H1 (cell line): ENCODE measurements around the gene SCYL1. TPM values are rescaled to one million over a fixed set of nuclear protein-coding genes. Genes with fewer than 3 reads are reported as not detected.

Source experiments
- CTCF ChIA-PET: fragments of 300-600 bp; sonication (Branson Sonifier 250); formaldehyde crosslinking; loops from one replicate; lab custom pipeline; 2021; ENCODE audit not compliant: partially characterized antibody; lab: Charles Lee
- POLR2A ChIA-PET: fragments of 300-600 bp; sonication (Branson Sonifier 250); formaldehyde crosslinking; loops from one replicate; lab custom pipeline; 2021; ENCODE audit warnings: inconsistent platforms; ENCODE audit not compliant: partially characterized antibody; lab: Charles Lee
- DNase-seq, 2 experiments: peaks; one replicate each; pipeline versions ENCODE4 v3.0.0 to v3.0.0-alpha.2; 2010 to 2022; ENCODE audit warnings: low spot score in 2 of 2, low read depth in 1 of 2, mixed read lengths in 1 of 2
- FAIRE-seq: peaks from 2 replicates; lab custom pipeline; 2011; peaks lifted over from hg19 to GRCh38; lab: Jason Lieb, UNC
- H2AFZ ChIP-seq: 2 replicates; pipeline ENCODE4 v1.8.1; 2012; ENCODE audit warnings: low read length, inconsistent platforms
- H2AK5ac ChIP-seq: 2 replicates; pipeline ENCODE4 v1.6.1; 2013; ENCODE audit warnings: low read depth, low read length
- H2BK120ac ChIP-seq: replicated peaks from 2 replicates; pipeline ENCODE3; 2013; ENCODE audit warnings: low read depth, low read length, inconsistent platforms
- H2BK12ac ChIP-seq: 2 replicates; pipeline ENCODE4 v1.6.1; 2013; ENCODE audit warnings: low read depth, low read length
- H2BK15ac ChIP-seq: 2 replicates; pipeline ENCODE4 v1.6.1; 2013; ENCODE audit warnings: low read length
- H2BK20ac ChIP-seq: 2 replicates; pipeline ENCODE4 v1.6.1; 2013; ENCODE audit warnings: low read length
- H2BK5ac ChIP-seq: 2 replicates; pipeline ENCODE4 v1.6.1; 2013; ENCODE audit warnings: low read depth, low read length
- H3K14ac ChIP-seq: 2 replicates; pipeline ENCODE4 v1.6.1; 2013; ENCODE audit warnings: inconsistent platforms; ENCODE audit not compliant: insufficient read length
- H3K18ac ChIP-seq: 2 replicates; pipeline ENCODE4 v1.6.1; 2013; ENCODE audit warnings: low read length; ENCODE audit errors: extremely low read depth
- H3K23ac ChIP-seq: 2 replicates; pipeline ENCODE4 v1.6.1; 2013; ENCODE audit warnings: inconsistent platforms; ENCODE audit not compliant: insufficient read length
- H3K23me2 ChIP-seq: 2 replicates; pipeline ENCODE4 v1.6.1; 2013; ENCODE audit warnings: low read depth, low read length
- H3K27ac ChIP-seq: 2 replicates; pipeline ENCODE4 v1.6.1; 2011; ENCODE audit warnings: low read depth, low read length, inconsistent platforms
- H3K27me3 ChIP-seq, 4 experiments: replicated peaks in 1 of 4; 1 replicate in 1 of 4; 2 replicates in 3 of 4; pipeline versions ENCODE4 v1.6.1 to v1.8.1; 2011 to 2013; ENCODE audit warnings: low read length in 3 of 4, mild to moderate bottlenecking in 3 of 4, inconsistent platforms in 2 of 4, mixed read lengths in 2 of 4, moderate library complexity in 1 of 4; ENCODE audit not compliant: control insufficient read depth in 3 of 4, insufficient read depth in 3 of 4; ENCODE audit errors: extremely low read depth in 1 of 4
- H3K36me3 ChIP-seq, 4 experiments: 2 replicates each; pipeline versions ENCODE4 v1.6.1 to v1.8.1; 2011 to 2013; ENCODE audit warnings: mild to moderate bottlenecking in 4 of 4, low read length in 3 of 4, moderate library complexity in 2 of 4, control low read depth in 1 of 4, inconsistent platforms in 1 of 4; ENCODE audit not compliant: insufficient read depth in 4 of 4, control insufficient read depth in 2 of 4
- H3K4ac ChIP-seq: replicated peaks from 2 replicates; pipeline ENCODE3; 2013; ENCODE audit warnings: low read length, low read depth, mixed read lengths, inconsistent platforms; ENCODE audit not compliant: insufficient read length
- H3K4me1 ChIP-seq, 4 experiments: replicated peaks in 1 of 4; 1 replicate in 1 of 4; 2 replicates in 3 of 4; pipeline versions ENCODE4 v1.6.1 to v1.8.1; 2011 to 2013; ENCODE audit warnings: low read length in 3 of 4, inconsistent platforms in 2 of 4, mixed read lengths in 1 of 4; ENCODE audit not compliant: insufficient read depth in 4 of 4, control insufficient read depth in 3 of 4
- H3K4me2 ChIP-seq, 2 experiments: 2 replicates each; pipeline versions ENCODE4 v1.6.1 to v1.8.1; 2011 to 2013; ENCODE audit warnings: low read depth in 2 of 2, low read length in 2 of 2, control low read depth in 1 of 2, inconsistent platforms in 1 of 2, mild to moderate bottlenecking in 1 of 2; ENCODE audit not compliant: insufficient read depth in 1 of 2
- H3K4me3 ChIP-seq, 4 experiments: fragments of 200-600, 300-600 bp in 1 of 4; sonication (generic), shearing (Covaris generic), sonication (Bioruptor Twin) in 1 of 4; 2 replicates each; pipeline versions ENCODE4 v1.5.1 to v1.8.1; 2011 to 2016; ENCODE audit warnings: low read length in 4 of 4, low read depth in 3 of 4, control low read depth in 2 of 4, inconsistent platforms in 2 of 4, mild to moderate bottlenecking in 2 of 4, mixed read lengths in 1 of 4, moderate library complexity in 1 of 4; ENCODE audit not compliant: insufficient read depth in 2 of 4; ENCODE audit errors: extremely low read depth in 1 of 4
- H3K56ac ChIP-seq: replicated peaks from 2 replicates; pipeline ENCODE3; 2013; ENCODE audit warnings: low read depth, mild to moderate bottlenecking, mixed read lengths, low read length, inconsistent platforms; ENCODE audit not compliant: insufficient read length
- H3K79me1 ChIP-seq: 2 replicates; pipeline ENCODE4 v1.6.1; 2013; ENCODE audit warnings: low read depth, low read length, control low read depth
- H3K79me2 ChIP-seq, 2 experiments: 2 replicates each; pipeline versions ENCODE4 v1.6.1 to v1.8.1; 2012 to 2013; ENCODE audit warnings: low read length in 2 of 2, mild to moderate bottlenecking in 2 of 2, inconsistent platforms in 1 of 2; ENCODE audit not compliant: insufficient read depth in 2 of 2, control insufficient read depth in 1 of 2
- H3K9ac ChIP-seq, 4 experiments: replicated peaks in 1 of 4; 1 replicate in 1 of 4; 2 replicates in 3 of 4; pipeline versions ENCODE4 v1.6.1 to v1.8.1; 2011 to 2013; ENCODE audit warnings: low read depth in 3 of 4, low read length in 3 of 4, control low read depth in 2 of 4, mild to moderate bottlenecking in 2 of 4, moderate library complexity in 2 of 4, inconsistent platforms in 1 of 4; ENCODE audit errors: extremely low read depth in 1 of 4
- H3K9me3 ChIP-seq, 2 experiments: 2 replicates each; pipeline versions ENCODE4 v1.6.1 to v1.8.1; 2012 to 2013; ENCODE audit warnings: mild to moderate bottlenecking in 2 of 2, moderate library complexity in 2 of 2, control low read depth in 1 of 2, inconsistent platforms in 1 of 2, low read depth in 1 of 2, low read length in 1 of 2, mixed read lengths in 1 of 2; ENCODE audit not compliant: insufficient read depth in 2 of 2
- H4K20me1 ChIP-seq, 2 experiments: replicated peaks in 1 of 2; 2 replicates each; pipeline versions ENCODE3 to v1.8.1; 2011 to 2013; ENCODE audit warnings: inconsistent platforms in 2 of 2, low read length in 2 of 2, mild to moderate bottlenecking in 1 of 2; ENCODE audit not compliant: insufficient read depth in 2 of 2, control insufficient read depth in 1 of 2
- H4K5ac ChIP-seq: 2 replicates; pipeline ENCODE4 v1.6.1; 2013; ENCODE audit warnings: low read length, low read depth, mixed read lengths, inconsistent platforms; ENCODE audit not compliant: insufficient read length
- H4K8ac ChIP-seq: 2 replicates; pipeline ENCODE4 v1.8.0; 2013; ENCODE audit warnings: mild to moderate bottlenecking, moderate library complexity, low read length, inconsistent platforms; ENCODE audit not compliant: insufficient read depth; ENCODE audit errors: extremely low read depth
- H4K91ac ChIP-seq: replicated peaks from 2 replicates; pipeline ENCODE3; 2013; ENCODE audit warnings: low read length, mixed read lengths, inconsistent platforms; ENCODE audit not compliant: insufficient read length
- BACH1 ChIP-seq: IDR thresholded peaks from 2 replicates; pipeline ENCODE4 v1.6.1; 2012; ENCODE audit warnings: low read length, improper control_type of control experiment
- BRCA1 ChIP-seq: IDR thresholded peaks from 2 replicates; pipeline ENCODE4 v1.6.1; 2012; ENCODE audit warnings: low read depth, low read length, improper control_type of control experiment
- CBX8 ChIP-seq: fragments of 300-800, 300-1000 bp; sonication (generic); IDR thresholded peaks from 2 replicates; pipeline ENCODE4 v1.7.1; 2016; ENCODE audit warnings: low read depth, low read length, borderline replicate concordance
- CREB1 ChIP-seq: IDR thresholded peaks from 2 replicates; pipeline ENCODE4 v1.6.1; 2012; ENCODE audit warnings: inconsistent platforms
- GABPA ChIP-seq: IDR thresholded peaks from 2 replicates; pipeline ENCODE4 v1.6.1; 2011; ENCODE audit warnings: mild to moderate bottlenecking, low read length, moderate library complexity, borderline replicate concordance; ENCODE audit not compliant: insufficient read depth
- PHF8 ChIP-seq: fragments of 200-600 bp; sonication (generic); conservative IDR thresholded peaks from 2 replicates; pipeline ENCODE4 v1.7.1; 2012; ENCODE audit warnings: low read depth, mild to moderate bottlenecking, inconsistent platforms, low read length, moderate library complexity
- SIRT6 ChIP-seq: IDR thresholded peaks from one replicate; pipeline ENCODE4 v1.7.1; 2012; ENCODE audit warnings: low read length, inconsistent platforms
- SP1 ChIP-seq: IDR thresholded peaks from 2 replicates; pipeline ENCODE4 v1.6.1; 2011; ENCODE audit warnings: low read depth, low read length
- TBP ChIP-seq: IDR thresholded peaks from 2 replicates; pipeline ENCODE4 v1.6.1; 2011; ENCODE audit warnings: low read depth, low read length, improper control_type of control experiment
- TEAD4 ChIP-seq: IDR thresholded peaks from 2 replicates; pipeline ENCODE4 v1.6.1; 2012; ENCODE audit warnings: low read depth, low read length, inconsistent platforms, mixed read lengths
- WGBS, 2 experiments: shearing (Covaris generic) in 1 of 2; methylation state at CpG; one replicate each; pipeline versions ENCODE4 v1.1.6 to v1.1.7; 2013 to 2015; ENCODE audit warnings: low lambda C conversion rate in 2 of 2, mixed read lengths in 2 of 2, inconsistent platforms in 1 of 2, low coverage in 1 of 2, missing lambda C conversion rate in 1 of 2; ENCODE audit not compliant: insufficient replicate concordance in 2 of 2, insufficient coverage in 1 of 2, insufficient read length in 1 of 2; ENCODE audit errors: extremely low coverage in 1 of 2, missing lambda C conversion rate in 1 of 2; 5-methylcytosine and 5-hydroxymethylcytosine counted together
- polyA plus RNA-seq, 7 experiments: library from polyadenylated mRNA; depleted of rRNA in 3 of 7; stranded (reverse) in 5 of 7; unstranded in 2 of 7; fragments of >200 nt in 5 of 7; fragments of 200-250 nt in 2 of 7; gene quantifications; 1 replicate in 5 of 7; 2 replicates in 1 of 7; 4 replicates in 1 of 7; pipeline versions ENCODE4 v1.2.1 to v1.2.3, GENCODE V29; 2011 to 2013; ENCODE audit warnings: missing spikeins in 2 of 7, mixed read lengths in 2 of 7
- total RNA-seq: library from RNA; stranded (reverse); fragmentation: NEBNext Ultra II Directional; extraction: Animal tissue kit (Norgen Biotek cat#: 25700); gene quantifications from 2 replicates; pipeline ENCODE4 v1.2.1, GENCODE V29; 2021
- TF ChIP-seq, protein P1 (sequence below): IDR thresholded peaks from 2 replicates; pipeline ENCODE4 v1.6.1; 2011; ENCODE audit warnings: low read length, improper control_type of control experiment

The SCYL1 gene
- total and polyA plus RNA-seq, 2 of the 8 experiments (the other 6 are each of a cell fraction or from before 2014, with no cell fraction given), result 59.8 to 77.7 TPM

DNA sequence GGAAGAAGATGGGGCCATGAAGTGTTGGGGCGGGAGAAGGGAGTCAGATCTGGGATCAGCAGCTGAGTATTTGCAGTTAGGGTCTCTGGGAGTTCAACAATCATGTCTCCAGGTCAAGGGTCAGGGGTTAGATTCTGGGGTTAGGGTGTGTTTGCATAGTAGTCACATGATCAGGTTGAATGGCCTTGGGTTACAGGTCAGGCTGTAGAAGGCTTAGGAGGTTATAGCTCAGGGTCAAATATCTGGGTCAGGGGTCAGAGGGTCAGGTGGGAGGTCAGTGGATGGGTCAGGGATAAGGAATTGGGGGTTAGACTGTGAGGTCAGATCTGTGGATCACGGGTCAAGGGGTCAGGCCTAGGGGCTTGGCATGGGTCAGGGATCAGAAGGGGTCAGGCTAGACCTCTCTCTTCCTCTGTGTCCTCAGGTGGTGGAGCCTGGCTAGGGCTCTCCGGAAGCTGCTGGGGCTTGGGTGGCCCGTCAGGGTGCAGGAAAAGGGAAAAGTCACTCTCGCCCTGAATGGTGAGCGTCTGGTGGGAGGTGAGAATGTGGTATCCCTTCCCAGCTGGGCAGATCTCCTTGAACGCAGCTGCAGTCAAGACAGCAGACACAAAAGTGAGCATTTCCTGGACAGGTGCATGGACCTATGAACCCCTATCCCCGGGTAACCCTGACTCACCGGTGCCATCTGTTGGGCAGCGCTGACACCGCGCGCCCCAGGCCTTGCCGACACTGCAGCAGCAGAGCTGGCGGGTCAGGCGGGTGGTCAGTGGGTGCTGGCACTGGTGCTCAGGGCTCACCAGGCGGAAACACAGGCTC is 26.9 kb downstream of the SCYL1 start:
- H2AFZ ChIP-seq, result no peak overlapping the region
- peaks cover 0 to 36% (median 27%) of the 10 kb centered on the region in 4 experiments; a peak in 6 of 7 replicates for H3K4me1 ChIP-seq
- H3K79me1 ChIP-seq, result no peaks in the 10 kb centered on the region
- peaks cover 2 to 39% (median 26%) of the 10 kb centered on the region in 4 experiments; a peak in 6 of 7 replicates for H3K27me3 ChIP-seq
- H3K9me3 ChIP-seq, result no peaks in the 10 kb centered on the region
- DNase-seq, result peak in 1 of 2 experiments; percentile 92
- H3K14ac ChIP-seq, result no peak overlapping the region
- no peak overlapping the region for H3K4ac ChIP-seq
- H4K20me1 ChIP-seq, result peaks cover 0 to 2% of the 10 kb centered on the region in 2 experiments
- H2BK15ac ChIP-seq, result no peak overlapping the region
- WGBS, 2 experiments, result 49% methylated on average over 17 of the region's 17 CpGs; no CpG with 5 or more reads in 1 of the 2 experiments
- no peak overlapping the region for H3K4me3 ChIP-seq
- H2BK12ac ChIP-seq, result no peak overlapping the region
- no peak overlapping the region for H3K18ac ChIP-seq
- CTCF ChIA-PET, result interaction anchor here (0.6 to 6.9 kb wide), 22 partner anchors 10 to 727 kb away, joined by 3 to 78 read pairs (median 4); partner anchors contain the start of genes CCDC85B, EHBP1L1, FAM89B and KCNK7
- H3K79me2 ChIP-seq, result no peaks in the 10 kb centered on the region
- peaks cover 7% of the 10 kb centered on the region; the same call in 1 of the 2 replicates for H3K23me2 ChIP-seq
- H3K4me2 ChIP-seq, result peak overlapping the region in 1 of 2 experiments; percentile 10; a peak in 1 of 4 replicates
- POLR2A ChIA-PET, result interaction anchor here (1.3 to 3.0 kb wide), 6 partner anchors 12 to 55 kb away, joined by 3 to 22 read pairs (median 6); partner anchors contain the start of genes MALAT1 and SCYL1
- no peak overlapping the region for H3K23ac ChIP-seq
- no peak overlapping the region for H3K9ac ChIP-seq
- H3K27ac ChIP-seq, result no peak overlapping the region
- H4K91ac ChIP-seq, result no peak overlapping the region
- no peaks in the 10 kb centered on the region for H3K36me3 ChIP-seq
- no peak for FAIRE-seq
- H4K8ac ChIP-seq, result no peak overlapping the region
- no peak overlapping the region for H3K56ac ChIP-seq
- H4K5ac ChIP-seq, result no peak overlapping the region
- no peak overlapping the region for H2BK120ac ChIP-seq
- H2AK5ac ChIP-seq, result no peak overlapping the region
- peak overlapping the region; percentile 31; the same call in 1 of the 2 replicates for H2BK5ac ChIP-seq
- H2BK20ac ChIP-seq, result no peak overlapping the region
- 0 out of 2 replicates have a peak, but pooled peaks have one; percentile 33 for TF ChIP-seq GABPA
- TF ChIP-seq BRCA1, result no peak
- no peak for TF ChIP-seq SP1
- TF ChIP-seq TEAD4, result no peak
- TF ChIP-seq CREB1, result peak; percentile 67; the same call in 1 of the 2 replicates
- TF ChIP-seq BACH1, result no peak
- no peak for TF ChIP-seq TBP
- TF ChIP-seq CBX8, result no peak
- TF ChIP-seq, protein P1, sequence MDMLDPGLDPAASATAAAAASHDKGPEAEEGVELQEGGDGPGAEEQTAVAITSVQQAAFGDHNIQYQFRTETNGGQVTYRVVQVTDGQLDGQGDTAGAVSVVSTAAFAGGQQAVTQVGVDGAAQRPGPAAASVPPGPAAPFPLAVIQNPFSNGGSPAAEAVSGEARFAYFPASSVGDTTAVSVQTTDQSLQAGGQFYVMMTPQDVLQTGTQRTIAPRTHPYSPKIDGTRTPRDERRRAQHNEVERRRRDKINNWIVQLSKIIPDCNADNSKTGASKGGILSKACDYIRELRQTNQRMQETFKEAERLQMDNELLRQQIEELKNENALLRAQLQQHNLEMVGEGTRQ, result no peak
- TF ChIP-seq SIRT6, result no peak
- TF ChIP-seq PHF8, result no peak
